GM18951 (cell line): ENCODE results near the gene TMEM51.

ENCODE experiments used
- POLR2A ChIP-seq: IDR thresholded peaks from 4 replicates; pipeline ENCODE4 v1.6.1; 2011; ENCODE audit warnings: mild to moderate bottlenecking; ENCODE audit not compliant: insufficient read length, insufficient read depth; ENCODE audit errors: extremely low read depth
- in situ Hi-C: fragments of 300-500 bp; cut with MboI; formaldehyde crosslinking; loops from one replicate; pipeline ENCODE4 v1.12.0; 2022; ENCODE audit warnings: low sequenced_read_pairs, mixed read lengths, inconsistent platforms; ENCODE audit not compliant: unreplicated experiment

Gene TMEM51

DNA sequence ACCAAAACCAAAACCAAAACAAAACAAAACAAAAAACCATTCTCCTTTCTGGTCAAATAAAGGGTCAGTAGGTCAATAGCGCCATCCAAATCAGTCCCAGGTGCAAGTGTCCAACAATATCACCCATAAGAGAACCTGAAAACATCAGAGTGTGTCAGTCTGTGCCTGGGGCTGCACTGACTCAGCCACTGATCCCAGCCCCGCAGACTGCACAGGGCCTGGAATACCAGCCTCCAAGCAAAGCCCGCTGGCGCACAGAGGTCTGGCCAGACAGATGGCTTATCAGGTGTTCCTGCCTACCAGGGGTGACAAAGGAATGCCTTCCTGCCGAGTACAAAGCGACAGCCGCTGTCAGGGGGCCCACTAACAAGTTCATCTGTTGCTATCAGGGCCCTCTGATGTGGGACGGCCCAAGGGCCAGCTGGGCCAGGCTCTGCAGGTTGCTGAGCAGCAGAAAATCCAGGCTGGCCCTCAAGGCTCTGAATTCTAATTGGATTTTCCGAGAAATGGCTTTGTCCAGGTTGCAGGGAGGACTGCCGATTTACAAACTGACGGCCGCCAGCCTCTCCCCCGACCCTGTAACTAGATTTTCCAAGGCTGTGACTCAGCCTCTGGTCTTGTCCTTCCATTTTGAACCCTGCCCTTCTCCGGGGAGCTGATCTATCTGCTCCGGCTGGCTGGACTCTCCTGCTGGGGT, 13.7 kb upstream of the TMEM51 start:
- in situ Hi-C loops = no loop called here
- no peak for TF ChIP-seq POLR2A

DNA sequence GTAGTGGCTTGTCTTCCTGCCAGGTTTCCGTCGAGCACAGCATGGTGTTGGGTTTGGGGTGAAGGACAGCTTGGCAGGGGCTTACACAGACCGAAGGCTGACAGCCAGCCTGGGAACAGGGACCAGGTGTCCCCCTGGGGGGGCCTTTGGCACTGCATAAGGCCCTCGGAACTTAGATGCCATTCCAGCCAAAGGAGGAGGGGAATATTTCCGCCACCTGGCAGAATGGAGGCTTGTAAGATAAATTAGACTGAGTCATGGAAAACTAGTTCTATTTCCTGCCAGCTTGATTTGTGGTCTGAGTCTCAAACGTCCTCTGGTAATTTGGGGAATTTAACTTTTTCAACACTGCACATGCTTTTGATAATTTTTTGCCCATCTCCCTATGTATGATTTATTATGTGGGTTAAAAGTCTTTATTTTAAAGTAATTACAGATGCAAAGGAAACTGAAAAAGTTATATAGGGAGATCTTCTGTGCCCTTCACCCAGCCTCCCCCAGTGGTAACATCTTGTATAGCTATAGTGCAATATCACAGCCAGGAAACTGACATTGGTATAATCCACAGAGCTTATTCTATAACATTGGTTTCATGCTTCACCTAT, 11.5 kb upstream of the TMEM51 start:
- in situ Hi-C loops = no loop called here
- TF ChIP-seq POLR2A = no peak

DNA sequence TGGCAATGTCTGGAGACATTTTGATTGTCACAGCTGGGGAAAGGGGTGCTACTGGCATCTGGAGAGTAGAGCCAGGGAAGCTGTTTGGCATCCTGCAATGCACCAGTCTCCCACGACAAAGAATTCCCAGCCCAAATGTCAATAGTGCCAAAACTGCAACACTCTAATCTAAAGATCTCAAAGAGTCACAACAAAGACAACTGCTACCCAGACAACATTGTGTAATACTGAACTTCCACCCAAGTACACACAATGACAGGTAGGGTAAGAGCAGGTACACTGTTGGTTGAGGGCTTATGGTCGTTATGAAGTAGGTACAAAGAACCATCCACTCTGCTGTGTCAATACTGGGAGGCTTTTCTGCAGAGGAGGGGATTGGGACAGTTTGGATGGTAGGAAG, 8.2 kb upstream of the TMEM51 start:
- in situ Hi-C loops = no loop called here
- no peak for TF ChIP-seq POLR2A

DNA sequence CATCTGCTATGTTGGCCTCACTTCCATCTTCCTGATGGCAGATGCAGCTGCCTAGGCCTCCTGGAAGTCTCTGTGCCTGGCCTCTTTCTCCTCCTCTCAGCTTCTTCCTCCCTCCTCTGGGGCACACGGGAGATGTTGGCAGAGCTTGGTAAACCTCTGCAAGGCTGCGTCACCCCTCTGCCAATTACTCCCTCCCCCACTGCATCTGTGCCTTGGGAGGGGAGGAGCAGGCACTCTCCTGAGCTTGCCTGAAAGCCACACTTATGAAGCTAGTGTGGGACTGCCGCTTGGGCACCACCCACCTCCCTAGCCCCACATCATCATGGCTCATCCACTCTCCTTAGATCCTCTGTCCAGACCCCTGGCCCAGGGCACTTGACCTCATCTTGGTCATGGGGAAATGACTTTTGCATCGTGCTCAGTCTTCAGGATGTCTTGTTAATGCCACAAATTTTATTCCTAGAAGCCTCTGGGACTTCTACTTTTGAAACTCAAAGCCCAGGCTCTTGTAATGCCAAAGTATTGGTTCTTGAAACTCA, 7.3 kb upstream of the TMEM51 start:
- TF ChIP-seq POLR2A = no peak
- in situ Hi-C loops = no loop called here

DNA sequence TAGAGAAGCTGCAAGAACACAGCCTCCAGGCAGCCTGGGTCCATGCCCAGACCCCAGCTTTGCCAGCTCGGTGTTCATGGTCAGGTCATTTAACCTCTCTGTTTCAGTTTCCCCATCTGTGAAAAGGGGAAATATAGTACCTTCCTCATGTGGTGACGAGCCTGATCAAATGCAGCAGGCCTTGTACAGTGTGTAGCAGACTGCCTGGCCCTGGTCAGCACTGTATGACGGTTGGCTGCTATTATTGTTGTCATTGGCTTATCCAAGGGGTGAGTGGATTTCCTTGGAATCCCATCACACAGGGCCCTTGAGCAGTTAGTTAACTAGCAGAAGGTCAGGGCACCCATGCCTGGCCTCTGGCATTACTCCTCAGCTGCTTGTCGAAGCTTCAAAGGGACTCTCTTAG, 6.6 kb upstream of the TMEM51 start:
- in situ Hi-C loops = no loop called here
- no peak for TF ChIP-seq POLR2A

DNA sequence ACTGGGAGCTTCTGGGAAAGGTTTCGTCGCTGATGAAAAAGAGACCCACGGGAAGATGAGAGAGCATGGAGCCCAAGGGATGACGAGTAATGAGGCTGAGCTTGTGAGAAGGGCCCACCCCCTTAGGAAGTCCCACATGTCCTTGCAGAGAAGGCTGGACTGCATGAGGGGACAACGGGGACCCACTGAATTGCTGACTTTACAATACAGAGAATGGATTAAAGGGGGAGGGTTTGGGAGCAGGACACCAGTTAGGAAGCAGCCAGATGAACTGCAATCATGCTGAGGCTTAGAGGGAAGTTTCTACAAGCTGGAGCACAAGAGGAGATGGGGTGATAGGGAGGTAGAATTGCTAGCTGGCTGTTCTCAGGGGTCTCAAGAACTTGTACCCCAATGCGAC, 5.5 kb upstream of the TMEM51 start:
- no peak for TF ChIP-seq POLR2A
- in situ Hi-C loops = no loop called here

DNA sequence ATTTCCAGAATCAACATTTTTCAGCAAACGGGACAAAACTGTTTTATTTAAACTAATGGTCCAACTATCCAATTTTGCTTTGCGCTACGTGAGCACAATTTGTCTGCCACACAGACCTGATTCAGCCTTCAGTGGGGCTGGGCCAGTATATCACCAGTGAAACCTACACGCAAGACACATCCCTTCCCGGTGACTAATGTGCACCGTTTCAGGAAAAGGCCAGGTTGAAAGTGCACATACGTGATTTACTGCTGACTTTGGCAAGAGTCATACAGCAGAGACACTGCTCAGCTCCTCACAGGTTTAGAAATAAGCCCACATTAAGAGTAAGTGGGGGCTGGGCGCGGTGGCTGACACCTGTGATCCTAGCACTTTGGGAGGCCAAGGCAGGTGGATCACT, 5.1 kb upstream of the TMEM51 start:
- TF ChIP-seq POLR2A = no peak
- in situ Hi-C loops = no loop called here

DNA sequence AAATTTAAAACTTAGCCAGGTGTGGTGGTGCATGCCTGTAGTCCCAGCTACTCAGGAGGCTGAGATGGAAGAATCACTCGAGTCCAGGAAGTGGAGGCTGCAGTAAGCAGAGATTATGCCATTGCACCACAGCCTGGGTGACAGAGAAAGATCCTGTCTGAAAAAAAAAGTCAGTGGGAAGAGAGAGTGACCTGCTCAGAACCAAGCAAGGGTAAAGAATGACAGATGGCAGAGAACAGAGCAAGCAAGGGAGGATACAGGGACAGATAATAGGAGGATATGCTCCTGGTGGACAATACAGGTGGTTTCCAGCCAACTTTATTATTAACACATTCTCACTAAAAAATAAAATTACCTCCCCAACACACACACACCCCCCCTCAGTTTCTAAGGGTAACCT, 4.6 kb upstream of the TMEM51 start:
- TF ChIP-seq POLR2A = no peak
- in situ Hi-C loops = no loop called here

GRCh38 chr1:15150376-15150775, 3.2 kb upstream of the TMEM51 start:
- no peak for TF ChIP-seq POLR2A
- in situ Hi-C loops = no loop called here

DNA sequence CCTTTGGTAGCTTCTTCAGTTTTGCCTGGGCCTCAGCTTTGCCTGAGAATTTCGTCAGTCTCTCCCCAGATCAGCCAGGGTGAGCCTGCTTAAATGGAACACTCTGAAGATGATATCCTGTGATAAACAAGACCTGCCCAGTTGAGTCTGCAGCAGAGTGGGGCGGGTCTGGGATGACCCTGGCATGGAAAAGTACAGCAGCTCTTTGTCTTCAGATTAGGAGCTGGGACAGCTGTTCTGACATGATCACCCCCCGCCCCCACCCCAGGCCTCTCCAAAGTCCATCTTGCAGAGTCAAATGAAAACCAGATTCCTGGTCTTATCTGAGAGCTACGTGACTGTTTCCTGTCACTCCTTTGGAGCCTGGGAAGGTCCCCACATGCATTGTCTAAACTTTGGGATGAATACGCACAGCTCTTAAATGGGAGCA, 2.2 kb upstream of the TMEM51 start:
- in situ Hi-C loops = no loop called here
- TF ChIP-seq POLR2A = no peak

DNA sequence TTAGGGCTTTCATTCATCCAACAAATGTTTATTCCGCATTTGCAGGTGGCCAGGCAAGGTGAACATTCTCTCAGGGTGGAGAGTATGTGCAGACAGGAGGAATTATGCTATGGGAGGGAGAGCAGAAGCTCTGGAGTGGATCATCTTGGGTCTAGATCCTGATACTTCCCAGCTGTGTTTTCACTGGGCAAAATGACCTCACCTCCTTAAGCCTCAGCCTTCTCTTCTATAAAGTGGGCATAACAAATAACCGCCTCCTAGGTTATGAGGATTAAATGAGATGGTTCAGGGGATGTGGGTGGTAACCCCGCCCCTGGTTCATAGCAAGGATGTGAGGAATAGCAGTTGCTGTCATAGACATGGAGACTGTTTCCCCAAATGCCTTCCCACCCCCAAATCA, 1.7 kb upstream of the TMEM51 start:
- TF ChIP-seq POLR2A = no peak
- in situ Hi-C loops = no loop called here

DNA sequence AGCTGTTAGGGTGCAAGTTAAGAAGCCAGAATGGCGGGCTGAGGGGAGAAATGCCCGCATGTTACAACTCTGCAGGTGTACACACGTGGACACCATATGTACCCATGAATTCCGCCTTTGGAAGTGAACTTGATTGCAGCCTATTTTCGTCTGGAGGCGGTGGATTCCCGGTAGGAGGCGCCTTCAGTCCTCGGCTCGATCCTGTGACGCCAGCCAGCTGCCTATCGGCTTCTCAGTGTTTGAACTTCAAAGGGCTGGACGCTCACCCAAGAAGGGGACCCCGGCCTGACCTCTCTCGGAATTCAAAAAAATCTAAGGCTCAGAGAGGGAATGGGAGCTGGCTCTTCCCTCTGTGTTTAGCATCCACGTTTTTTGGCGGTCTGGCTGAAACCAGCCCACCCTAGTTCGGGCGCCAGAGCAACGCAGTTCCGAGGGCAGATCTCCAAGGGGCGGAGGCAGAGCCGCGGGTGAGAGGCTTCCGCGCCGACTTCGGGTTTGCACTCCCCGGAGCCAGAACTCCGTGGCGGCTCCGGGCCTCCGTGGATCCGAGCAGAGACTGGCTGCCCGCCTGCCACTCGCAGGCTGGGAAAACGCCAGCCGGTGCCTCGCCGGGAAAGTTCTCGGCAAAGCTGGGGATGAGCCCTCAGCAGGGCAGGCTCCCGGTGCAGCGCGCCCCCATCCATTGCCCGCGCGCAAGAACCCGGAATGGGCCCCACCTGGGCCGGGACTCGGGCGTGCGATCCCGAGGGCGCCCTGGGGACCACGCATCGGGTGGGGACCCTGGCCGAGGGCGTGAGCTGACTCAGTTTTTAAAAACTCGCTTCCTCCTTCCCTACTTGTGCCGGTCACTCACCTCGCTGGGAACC, 996 bp upstream of the TMEM51 start:
- in situ Hi-C loops = no loop called here
- no peak for TF ChIP-seq POLR2A

GRCh38 chr1:15153842-15154479, 414 bp downstream of the TMEM51 start:
- TF ChIP-seq POLR2A = peak; percentile 6
- in situ Hi-C loops = no loop called here
